ENCODE results near the gene TMEM270. TPM values are rescaled to one million over a fixed set of nuclear protein-coding genes. Genes with fewer than 3 reads are reported as not detected.
A peak's percentile ranks its signal among the peaks of the same experiment; 100 is the strongest.

The TMEM270 gene
- total RNA-seq, 4 donors from 2014 or later: not detected

DNA sequence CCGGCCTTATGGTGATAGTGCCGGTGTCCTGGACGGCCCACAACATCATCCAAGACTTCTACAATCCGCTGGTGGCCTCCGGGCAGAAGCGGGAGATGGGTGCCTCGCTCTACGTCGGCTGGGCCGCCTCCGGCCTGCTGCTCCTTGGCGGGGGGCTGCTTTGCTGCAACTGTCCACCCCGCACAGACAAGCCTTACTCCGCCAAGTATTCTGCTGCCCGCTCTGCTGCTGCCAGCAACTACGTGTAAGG lies 29.4 kb upstream of the TMEM270 start:
- no peaks in the 10 kb centered on the region for H3K9me3 ChIP-seq
- TF ChIP-seq EP300 (IDR thresholded peaks at IDR 0.05): no peak
- TF ChIP-seq, protein P1, sequence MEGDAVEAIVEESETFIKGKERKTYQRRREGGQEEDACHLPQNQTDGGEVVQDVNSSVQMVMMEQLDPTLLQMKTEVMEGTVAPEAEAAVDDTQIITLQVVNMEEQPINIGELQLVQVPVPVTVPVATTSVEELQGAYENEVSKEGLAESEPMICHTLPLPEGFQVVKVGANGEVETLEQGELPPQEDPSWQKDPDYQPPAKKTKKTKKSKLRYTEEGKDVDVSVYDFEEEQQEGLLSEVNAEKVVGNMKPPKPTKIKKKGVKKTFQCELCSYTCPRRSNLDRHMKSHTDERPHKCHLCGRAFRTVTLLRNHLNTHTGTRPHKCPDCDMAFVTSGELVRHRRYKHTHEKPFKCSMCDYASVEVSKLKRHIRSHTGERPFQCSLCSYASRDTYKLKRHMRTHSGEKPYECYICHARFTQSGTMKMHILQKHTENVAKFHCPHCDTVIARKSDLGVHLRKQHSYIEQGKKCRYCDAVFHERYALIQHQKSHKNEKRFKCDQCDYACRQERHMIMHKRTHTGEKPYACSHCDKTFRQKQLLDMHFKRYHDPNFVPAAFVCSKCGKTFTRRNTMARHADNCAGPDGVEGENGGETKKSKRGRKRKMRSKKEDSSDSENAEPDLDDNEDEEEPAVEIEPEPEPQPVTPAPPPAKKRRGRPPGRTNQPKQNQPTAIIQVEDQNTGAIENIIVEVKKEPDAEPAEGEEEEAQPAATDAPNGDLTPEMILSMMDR (IDR thresholded peaks at IDR 0.05): no peak
- no peak for TF ChIP-seq POLR2AphosphoS5 (IDR thresholded peaks at IDR 0.05)
- no peak for TF ChIP-seq POLR2A (IDR thresholded peaks at IDR 0.05; ENCODE audit: low read depth)
- H3K4me1 ChIP-seq: peaks cover 3 to 21% (median 17%) of the 10 kb centered on the region in 4 donors
- H3K27ac ChIP-seq (replicated peaks in 1 of 4): no peak overlapping the region
- no peak for DNase-seq (ENCODE audit: extremely low spot score)
- WGBS: no CpG with 5 or more reads among the region's 16 CpGs
- H3K36me3 ChIP-seq: no peaks in the 10 kb centered on the region
- intact Hi-C loops (cut with DNase I): no loop called here
- H3K27me3 ChIP-seq: peaks cover 0 to 61% (median 2%) of the 10 kb centered on the region in 4 donors
- peak overlapping the region in 1 of 4 donors; percentile 23 for H3K4me3 ChIP-seq

DNA sequence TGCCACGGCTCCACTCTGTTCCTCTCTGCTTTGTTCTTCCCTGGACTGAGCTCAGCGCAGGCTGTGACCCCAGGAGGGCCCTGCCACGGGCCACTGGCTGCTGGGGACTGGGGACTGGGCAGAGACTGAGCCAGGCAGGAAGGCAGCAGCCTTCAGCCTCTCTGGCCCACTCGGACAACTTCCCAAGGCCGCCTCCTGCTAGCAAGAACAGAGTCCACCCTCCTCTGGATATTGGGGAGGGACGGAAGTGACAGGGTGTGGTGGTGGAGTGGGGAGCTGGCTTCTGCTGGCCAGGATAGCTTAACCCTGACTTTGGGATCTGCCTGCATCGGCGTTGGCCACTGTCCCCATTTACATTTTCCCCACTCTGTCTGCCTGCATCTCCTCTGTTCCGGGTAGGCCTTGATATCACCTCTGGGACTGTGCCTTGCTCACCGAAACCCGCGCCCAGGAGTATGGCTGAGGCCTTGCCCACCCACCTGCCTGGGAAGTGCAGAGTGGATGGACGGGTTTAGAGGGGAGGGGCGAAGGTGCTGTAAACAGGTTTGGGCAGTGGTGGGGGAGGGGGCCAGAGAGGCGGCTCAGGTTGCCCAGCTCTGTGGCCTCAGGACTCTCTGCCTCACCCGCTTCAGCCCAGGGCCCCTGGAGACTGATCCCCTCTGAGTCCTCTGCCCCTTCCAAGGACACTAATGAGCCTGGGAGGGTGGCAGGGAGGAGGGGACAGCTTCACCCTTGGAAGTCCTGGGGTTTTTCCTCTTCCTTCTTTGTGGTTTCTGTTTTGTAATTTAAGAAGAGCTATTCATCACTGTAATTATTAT lies 28.9 kb upstream of the TMEM270 start:
- Histone ChIP-seq H3K4me1 (peaks cover 3 to 21% (median 16%) of the 10 kb centered on the region in 4 donors), H3K27ac (replicated peaks in 1 of 4) (no peak overlapping the region), H3K27me3 (peaks cover 0 to 61% (median 2%) of the 10 kb centered on the region in 4 donors), H3K36me3 (no peaks in the 10 kb centered on the region), H3K9me3 (no peaks in the 10 kb centered on the region), H3K4me3 (peak overlapping the region in 1 of 4 donors; percentile 23)
- TF ChIP-seq, protein P1 (IDR thresholded peaks at IDR 0.05): no peak
- TF ChIP-seq POLR2A (IDR thresholded peaks at IDR 0.05; ENCODE audit: low read depth): no peak
- intact Hi-C loops (cut with DNase I): no loop called here
- DNase-seq (ENCODE audit: extremely low spot score): no peak
- WGBS: 57% methylated on average over 7 of the region's 16 CpGs

DNA sequence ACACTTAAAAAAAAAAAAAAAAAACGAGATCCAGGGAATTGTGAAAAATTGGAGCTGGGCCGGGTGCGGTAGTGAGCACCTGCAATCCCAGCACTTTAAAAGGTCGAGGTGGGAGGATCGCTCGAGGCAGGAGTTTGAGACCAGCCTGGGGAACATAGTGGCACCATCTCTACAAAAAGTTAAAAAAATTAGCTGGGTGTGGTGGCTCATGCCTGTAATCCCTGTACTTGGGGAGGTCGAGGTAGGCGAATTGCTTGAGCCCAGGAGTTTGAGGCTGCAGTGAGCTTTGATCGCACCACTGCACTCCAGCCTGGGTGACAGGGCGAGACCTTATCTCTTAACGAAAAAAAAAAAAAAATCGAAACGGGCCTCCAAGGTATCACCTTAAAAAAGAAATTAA lies 28.2 kb upstream of the TMEM270 start:
- 69% methylated on average over 13 of the region's 13 CpGs for WGBS
- no peak overlapping the region for H3K4me3 ChIP-seq
- peaks cover 3 to 16% (median 9%) of the 10 kb centered on the region in 4 donors for H3K4me1 ChIP-seq
- intact Hi-C loops (cut with DNase I): no loop called here
- TF ChIP-seq EP300 (IDR thresholded peaks at IDR 0.05) (no peak), POLR2AphosphoS5 (IDR thresholded peaks at IDR 0.05) (no peak), POLR2A (IDR thresholded peaks at IDR 0.05; ENCODE audit: low read depth) (no peak)
- TF ChIP-seq, protein P1 (IDR thresholded peaks at IDR 0.05): no peak
- H3K27ac ChIP-seq (replicated peaks in 1 of 4): no peak overlapping the region
- no peak for DNase-seq (ENCODE audit: extremely low spot score)
- no peaks in the 10 kb centered on the region for H3K36me3 ChIP-seq
- H3K27me3 ChIP-seq: peaks cover 0 to 61% (median 2%) of the 10 kb centered on the region in 4 donors
- H3K9me3 ChIP-seq: no peaks in the 10 kb centered on the region

DNA sequence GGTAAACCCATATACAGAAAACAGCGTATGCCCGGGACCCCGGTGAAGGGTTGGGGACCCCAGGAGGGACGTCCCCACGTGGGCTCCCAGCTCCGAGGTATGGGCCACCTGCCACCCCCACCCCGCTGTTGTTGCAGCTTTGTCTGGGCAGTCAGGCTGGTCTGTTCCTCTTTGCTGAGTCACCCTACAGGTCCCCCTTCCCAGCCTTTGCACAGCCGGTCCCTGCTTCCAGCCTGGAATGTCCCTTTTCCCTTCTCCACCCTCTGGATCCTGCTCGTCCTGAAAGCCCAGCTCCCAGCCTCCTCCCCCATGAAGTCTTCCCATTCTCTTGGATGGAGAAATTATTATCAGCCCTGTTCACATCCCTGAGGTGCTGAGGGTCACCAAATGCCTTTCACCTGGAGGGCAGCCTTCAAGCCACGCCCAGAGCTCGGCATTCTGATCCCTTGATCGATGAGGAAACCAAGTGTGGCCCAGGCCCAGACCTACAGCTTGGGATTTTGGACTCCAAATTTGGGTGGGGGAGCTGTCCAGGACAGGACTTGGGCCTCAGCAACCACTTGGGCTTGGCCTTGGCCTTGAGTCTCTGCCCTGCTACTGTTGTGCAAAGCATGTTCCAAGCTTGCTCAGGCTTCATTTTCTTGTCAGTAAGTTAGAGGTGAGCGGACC lies 27.6 kb upstream of the TMEM270 start:
- Histone ChIP-seq H3K9me3 (no peaks in the 10 kb centered on the region), H3K27ac (replicated peaks in 1 of 4) (no peak overlapping the region), H3K4me3 (no peak overlapping the region), H3K27me3 (peaks cover 0 to 61% (median 2%) of the 10 kb centered on the region in 4 donors), H3K36me3 (no peaks in the 10 kb centered on the region), H3K4me1 (peaks cover 0 to 10% (median 4%) of the 10 kb centered on the region in 4 donors)
- WGBS: 76% methylated on average over 12 of the region's 13 CpGs
- no peak for DNase-seq (ENCODE audit: extremely low spot score)
- TF ChIP-seq, protein P1 (IDR thresholded peaks at IDR 0.05): no peak
- no peak for TF ChIP-seq POLR2A (IDR thresholded peaks at IDR 0.05; ENCODE audit: low read depth)
- no peak for TF ChIP-seq POLR2AphosphoS5 (IDR thresholded peaks at IDR 0.05)
- intact Hi-C loops (cut with DNase I): no loop called here

Data from esophagus muscularis mucosa (tissue), 4 donors.